GM19099 (cell line): Measurements from ENCODE around the gene RSAD1.

Source experiments
- POLR2A ChIP-seq: IDR thresholded peaks from 3 replicates; pipeline ENCODE4 v1.6.1; 2011; ENCODE audit warnings: low read depth; ENCODE audit not compliant: insufficient read length; ENCODE audit errors: extremely low read depth

Gene RSAD1

DNA sequence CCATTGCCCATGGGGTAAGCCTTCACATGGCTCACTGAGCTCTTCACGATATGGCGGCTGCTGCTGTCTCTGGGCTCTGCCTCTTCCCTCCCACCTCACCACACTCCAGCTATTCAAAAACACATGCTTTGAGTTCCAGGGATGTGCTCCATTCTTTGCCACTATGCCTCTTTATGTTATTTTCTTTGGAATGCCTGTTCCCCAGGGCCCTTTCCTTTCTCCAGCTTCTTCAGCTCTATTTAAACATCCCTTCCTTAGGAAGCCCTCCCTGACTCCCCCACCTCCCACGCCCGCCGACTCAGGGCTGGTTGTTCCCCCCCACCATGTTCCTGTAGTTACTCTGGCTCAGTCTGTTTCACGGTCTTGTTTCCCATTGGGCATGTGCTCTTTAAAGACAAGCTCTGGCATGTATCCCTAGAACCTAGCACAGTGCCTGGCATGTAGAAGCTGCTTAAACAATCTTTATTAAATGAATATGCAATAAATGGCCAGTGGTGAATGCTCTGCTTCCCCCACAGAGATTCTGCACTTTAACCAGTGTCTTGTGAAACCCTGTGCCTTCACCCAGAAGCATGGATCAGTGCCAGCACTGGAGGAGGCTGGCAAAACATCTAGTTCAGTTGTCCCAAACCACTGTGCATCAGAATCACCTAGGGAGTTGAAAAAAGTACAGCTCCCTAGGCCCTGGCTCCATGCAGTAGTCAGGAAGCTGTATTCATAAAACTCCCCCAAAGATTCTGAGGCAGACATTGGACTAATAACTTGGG lies 36.5 kb downstream of the RSAD1 start:
- TF ChIP-seq POLR2A: no peak

GRCh38 chr17:50517011-50517410 lies 38.4 kb downstream of the RSAD1 start:
- TF ChIP-seq POLR2A: no peak

- TF ChIP-seq POLR2A: no peak
These were observed 39.1 kb downstream of the RSAD1 start for GRCh38 chr17:50517504-50518383.

GRCh38 chr17:50518384-50519023 lies 39.8 kb downstream of the RSAD1 start:
- no peak for TF ChIP-seq POLR2A

- no peak for TF ChIP-seq POLR2A
These were observed 40.6 kb downstream of the RSAD1 start for GRCh38 chr17:50519141-50519834.

DNA sequence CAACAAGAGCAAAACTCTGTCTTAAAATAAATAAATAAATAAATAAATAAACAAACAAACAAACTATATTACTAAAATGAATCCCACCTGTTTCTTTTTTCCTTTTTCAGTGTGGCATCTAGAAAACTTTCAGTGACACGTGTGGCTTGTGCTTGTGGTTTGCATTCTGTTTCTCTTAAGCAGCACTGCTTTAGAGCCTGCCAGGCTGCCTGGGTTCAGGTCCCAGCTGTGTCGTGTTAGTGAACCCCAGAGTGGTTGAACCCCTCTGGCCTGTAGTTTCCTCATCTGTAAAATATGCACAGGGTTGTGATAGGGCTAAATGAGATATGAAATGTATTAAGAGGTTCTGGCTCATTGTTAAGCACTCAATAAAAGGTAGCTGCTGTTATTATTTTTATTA lies 41.8 kb downstream of the RSAD1 start:
- no peak for TF ChIP-seq POLR2A

DNA sequence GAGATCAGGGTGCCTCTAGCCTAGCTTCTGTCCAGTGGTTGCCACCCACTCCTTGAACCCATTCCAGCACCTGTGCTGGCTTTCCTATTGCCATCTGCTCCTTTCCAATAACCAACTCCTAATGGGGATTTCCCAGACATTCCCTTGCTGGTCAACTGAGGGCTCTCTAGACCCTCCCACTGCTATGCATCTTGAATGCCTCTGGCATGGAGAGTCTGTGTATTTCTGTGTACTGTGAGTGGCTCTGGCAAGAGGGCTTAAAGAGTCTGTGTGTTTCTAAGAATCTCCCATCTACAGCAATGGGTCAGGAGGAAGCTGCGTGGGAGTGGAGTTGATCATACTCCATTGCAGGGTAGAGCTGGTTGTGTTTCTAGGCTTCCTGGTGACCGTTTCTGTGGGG lies 42.9 kb downstream of the RSAD1 start:
- no peak for TF ChIP-seq POLR2A

DNA sequence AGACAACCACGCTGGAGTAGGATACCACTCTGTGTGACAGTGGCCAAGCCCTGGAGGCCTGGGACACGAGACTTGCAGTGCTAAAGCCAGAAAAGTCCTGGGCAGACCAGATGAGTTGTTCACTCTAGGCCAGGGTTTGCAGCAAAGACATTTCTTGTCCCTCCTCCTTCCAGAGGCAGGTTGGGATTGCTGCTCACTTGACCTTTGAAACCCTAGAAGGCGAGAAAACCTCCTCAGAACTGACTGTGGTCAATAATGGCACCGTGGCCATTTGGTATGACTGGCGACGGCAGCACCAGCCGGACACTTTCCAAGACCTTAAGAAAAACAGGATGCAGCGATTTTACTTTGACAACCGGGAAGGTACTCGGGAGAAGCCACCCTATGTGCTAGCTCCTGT lies 44.1 kb downstream of the RSAD1 start:
- TF ChIP-seq POLR2A: no peak

DNA sequence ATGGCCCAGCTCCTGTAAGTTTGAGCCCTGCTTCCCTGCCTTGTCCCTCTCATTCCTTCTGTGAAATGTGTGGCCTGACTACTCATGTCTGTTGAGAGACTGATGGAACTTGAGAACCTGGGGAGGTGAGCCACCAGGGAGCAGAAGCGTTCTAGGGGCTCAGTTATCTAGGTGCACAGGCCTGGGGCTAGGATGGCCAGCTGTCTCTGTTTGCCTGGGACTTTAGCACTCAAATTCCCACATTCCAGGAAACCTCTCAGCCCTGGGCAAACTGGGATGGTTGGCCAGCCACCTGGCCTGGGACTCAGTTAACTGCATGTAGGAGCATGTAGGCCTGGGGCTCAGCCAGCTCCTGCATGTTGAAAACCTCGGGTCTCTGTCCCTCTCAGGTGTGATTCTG lies 44.5 kb downstream of the RSAD1 start:
- no peak for TF ChIP-seq POLR2A

GRCh38 chr17:50524838-50525237 lies 46.2 kb downstream of the RSAD1 start:
- TF ChIP-seq POLR2A: no peak

DNA sequence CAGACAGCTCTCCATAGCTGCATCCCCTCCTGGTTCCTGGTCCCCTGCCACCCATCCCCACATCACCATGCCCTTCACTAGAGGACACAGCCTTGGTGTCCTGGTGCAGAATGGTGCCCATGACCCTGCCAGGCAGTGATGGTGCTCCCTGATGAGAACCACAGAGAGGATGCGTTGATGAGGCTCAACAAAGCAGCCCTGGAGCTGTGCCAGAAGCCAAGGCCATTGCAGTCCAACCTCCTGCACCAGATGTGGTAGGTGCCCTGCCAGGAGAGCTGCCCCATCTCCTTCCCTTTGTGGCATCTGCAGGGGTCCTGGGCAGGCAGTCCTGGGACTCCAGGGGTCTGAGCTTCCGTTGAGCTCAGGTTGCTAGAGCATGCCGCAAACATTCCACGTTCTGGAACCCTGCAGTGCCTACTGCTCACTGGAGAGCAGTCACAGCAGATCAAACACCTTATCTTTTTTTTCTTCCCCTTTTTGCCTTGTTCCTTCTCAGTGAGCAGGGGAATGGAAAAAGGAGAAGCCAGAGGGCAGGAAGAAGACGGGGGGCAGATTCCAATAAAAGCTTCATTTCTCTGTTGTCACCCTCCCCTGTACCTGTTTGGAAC lies 48.6 kb downstream of the RSAD1 start:
- no peak for TF ChIP-seq POLR2A

GRCh38 chr17:50527949-50528474 lies 49.4 kb downstream of the RSAD1 start:
- TF ChIP-seq POLR2A: no peak

DNA sequence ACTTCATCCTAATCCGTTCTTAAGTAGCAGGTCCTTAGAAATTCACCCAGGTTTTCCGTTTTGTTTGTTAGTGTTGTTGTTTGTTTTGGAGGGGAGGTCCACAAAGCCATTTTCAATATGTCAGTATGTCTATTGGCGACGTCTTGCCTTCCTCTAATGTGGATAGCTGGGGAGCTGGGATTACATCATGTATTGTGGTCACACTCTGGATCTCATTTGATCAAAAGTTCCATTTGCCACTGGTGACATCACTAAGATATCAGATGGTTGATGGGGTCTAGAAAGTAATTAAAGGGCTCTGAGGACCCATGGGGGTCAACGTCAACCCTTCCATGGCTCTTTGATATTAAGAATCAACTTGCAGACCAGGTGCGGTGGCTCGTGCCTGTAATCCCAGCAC lies 51.2 kb downstream of the RSAD1 start:
- TF ChIP-seq POLR2A: no peak

DNA sequence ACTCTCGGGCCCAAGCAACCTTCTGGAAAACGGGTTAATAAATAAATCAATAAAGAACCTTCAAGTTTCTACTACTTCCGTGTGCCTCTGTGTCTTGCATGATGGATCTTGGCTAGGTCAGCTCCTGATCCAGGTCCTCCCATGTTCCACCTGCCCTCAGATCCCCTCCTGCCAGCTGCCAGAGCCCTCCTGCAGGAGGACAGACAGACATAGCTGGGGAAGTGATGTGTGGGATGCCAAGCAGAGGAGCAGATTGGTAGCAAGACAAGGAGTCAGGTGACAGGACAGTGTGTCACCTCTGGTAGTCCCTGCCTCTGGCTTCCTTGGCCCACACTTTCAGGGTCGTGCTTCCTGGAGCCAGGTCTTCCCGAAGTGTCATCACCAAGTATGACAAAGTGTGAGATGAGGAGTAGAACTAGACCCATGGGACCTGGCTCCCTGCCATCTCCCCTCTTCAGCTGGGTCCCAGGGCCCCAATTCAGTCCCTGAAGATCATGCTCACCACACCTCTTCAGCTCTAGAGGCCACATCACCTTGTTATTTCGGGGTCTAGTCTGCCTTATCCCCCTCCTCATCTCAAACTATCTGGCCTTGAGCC lies 52.9 kb downstream of the RSAD1 start:
- TF ChIP-seq POLR2A: no peak

GRCh38 chr17:50532452-50533024 lies 53.9 kb downstream of the RSAD1 start, which contains the start of gene EPN3:
Gene EPN3 (plus strand): TSS chr17:50532735. CDS start chr17:50536557, 3,822 bp downstream.
- TF ChIP-seq POLR2A: no peak
